AG09319 (cell line): ENCODE measurements around the gene CD9.

Experiments used
- DNase-seq: peaks from one replicate; pipeline ENCODE4 v3.0.0-alpha.2; 2010; ENCODE audit warnings: low read depth; ENCODE audit errors: extremely low read depth
- TF ChIP-seq, protein P1 (sequence below): IDR thresholded peaks from 2 replicates; pipeline ENCODE4 v1.5.1; 2011; ENCODE audit warnings: low read depth, mild to moderate bottlenecking, inconsistent platforms, low read length, moderate library complexity

CD9 gene

DNA sequence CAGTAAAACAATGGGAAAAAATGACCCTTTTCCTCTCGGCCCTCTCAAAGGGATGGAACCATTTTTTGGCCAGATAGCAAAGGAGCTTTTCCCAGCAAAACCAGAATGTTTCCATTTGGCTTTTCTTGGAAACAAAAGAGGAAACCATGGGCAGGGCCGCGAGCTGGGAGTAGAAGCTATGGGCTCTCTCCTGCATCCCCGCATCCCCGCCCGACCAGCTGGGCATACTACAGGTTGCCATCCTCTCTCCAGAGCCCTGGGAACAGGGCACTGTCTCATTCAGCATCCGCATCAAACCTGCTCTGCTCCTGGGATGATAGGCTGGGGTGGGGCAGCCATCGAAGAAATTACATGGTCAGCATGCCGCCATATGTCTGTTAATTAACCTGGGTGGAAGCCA is 20.9 kb downstream of the CD9 start:
- DNase-seq, result no peak
- TF ChIP-seq, protein P1, sequence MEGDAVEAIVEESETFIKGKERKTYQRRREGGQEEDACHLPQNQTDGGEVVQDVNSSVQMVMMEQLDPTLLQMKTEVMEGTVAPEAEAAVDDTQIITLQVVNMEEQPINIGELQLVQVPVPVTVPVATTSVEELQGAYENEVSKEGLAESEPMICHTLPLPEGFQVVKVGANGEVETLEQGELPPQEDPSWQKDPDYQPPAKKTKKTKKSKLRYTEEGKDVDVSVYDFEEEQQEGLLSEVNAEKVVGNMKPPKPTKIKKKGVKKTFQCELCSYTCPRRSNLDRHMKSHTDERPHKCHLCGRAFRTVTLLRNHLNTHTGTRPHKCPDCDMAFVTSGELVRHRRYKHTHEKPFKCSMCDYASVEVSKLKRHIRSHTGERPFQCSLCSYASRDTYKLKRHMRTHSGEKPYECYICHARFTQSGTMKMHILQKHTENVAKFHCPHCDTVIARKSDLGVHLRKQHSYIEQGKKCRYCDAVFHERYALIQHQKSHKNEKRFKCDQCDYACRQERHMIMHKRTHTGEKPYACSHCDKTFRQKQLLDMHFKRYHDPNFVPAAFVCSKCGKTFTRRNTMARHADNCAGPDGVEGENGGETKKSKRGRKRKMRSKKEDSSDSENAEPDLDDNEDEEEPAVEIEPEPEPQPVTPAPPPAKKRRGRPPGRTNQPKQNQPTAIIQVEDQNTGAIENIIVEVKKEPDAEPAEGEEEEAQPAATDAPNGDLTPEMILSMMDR, result no peak

DNA sequence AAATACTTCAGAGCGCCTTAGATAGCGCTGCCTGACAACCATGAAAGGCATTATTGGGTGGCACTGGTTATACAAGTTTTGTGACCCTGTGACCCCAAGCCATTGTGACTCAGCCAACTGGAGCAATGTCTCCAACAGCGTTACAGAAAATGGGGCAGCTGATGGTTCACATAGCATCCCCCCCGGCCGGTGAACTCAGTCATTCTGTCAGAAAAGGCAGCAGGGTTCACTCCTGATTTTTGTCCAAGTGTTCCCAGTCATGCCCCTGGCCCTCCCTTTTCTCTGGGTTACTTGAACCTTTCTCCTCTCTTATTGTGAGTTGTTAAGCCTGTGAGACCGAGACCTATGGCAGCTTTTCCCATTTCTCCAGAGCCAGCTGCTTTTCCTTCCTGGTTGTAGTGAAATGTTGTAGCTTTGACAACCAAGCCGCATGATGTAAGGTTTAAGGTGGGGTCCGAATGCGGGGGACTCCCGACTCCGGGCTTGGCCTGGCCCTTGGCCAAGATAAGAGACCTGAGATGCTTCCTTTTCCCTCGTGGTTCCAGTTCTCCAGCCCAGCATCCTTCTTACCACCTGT is 22.0 kb downstream of the CD9 start:
- DNase-seq, result no peak
- TF ChIP-seq, protein P1, result no peak

DNA sequence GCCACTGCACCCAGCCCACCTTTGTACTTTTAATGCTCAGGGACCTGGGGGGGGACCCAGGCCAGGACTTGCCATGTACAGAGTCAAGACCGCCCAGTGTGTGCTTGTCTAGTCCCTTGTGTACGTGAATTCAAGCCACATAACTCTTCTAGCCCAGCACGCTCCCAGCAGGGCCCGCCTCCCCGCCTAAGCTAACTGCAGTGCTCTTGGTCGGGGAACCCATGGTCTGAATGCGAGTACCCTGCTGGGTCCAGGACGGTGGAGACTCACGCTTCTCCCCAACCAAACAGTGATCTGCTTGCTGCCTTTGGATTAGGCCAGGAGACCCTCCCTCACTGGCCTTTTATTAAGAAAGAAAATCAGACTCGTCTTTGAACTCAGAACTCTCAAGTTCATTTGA is 23.3 kb downstream of the CD9 start:
- DNase-seq, result no peak
- TF ChIP-seq, protein P1, result no peak

DNA sequence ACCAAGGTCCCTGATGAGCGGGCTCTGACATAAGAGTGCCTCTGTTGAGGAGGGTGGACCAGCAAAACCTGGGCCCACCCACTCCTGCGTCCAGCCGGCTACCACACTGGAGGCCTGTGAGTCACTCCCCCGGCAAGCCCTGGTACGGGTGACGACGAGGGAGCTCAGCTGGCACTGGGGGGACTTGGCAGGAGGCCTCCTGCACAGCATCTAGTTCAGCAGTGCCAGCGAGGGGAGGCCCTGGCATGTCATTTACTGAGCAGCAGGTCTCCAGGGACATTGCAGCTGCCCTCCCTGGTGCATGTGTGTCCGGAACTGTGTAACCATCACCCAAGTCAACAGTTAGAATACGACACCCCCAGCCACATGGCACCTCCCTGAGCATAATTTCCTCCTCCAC is 24.4 kb downstream of the CD9 start:
- no peak for DNase-seq
- TF ChIP-seq, protein P1, result no peak

DNA sequence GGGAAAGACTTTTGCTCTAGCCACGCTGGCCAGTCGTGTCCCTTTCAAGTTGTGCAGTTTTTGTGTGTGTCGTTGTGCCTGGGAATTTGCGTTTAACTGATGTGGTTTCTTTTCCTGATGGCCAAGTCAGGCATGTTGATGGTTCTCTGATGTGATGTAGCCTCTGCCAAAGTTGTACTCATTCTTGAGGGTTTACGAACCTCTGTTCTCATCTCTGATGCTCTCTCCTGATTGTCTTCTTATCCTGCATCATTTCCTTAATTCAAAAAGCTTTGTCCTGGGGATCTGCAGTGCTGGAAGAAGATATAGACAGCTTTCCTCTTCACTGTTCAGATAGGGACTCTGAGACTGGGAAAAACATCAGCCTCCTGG is 25.4 kb downstream of the CD9 start:
- TF ChIP-seq, protein P1, result no peak

DNA sequence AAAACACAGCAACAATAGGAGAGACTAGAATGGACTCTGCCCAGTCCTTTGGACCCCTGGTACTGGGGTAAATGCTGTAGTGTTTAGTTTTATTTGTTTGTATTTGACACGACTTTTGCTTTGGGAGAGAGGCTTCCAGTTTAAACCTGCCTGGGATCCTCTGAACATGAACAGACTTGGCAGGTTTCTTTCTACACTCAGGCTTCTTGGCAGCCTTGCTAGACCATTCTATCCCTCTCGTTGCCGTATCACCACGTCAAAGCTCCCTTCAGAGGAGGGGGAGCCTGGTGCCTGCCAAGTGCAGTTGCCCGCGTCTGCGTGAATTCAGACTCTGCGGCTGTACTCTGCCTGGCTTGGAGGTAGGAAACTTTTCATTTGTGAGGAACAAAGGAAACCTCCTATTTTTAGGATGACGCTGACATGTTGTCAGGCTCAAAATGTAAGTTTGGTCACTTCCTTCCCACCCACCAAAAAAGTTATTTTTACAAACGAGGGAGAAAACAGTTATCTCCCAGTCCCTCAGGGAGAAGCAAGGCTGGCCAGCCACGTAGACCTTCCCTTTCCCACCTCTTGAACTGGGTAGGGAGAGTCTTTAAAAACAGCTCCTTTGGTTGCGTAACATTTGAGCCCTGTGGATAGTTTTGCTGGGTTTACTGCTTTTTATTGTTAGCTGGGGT is 25.9 kb downstream of the CD9 start:
- TF ChIP-seq, protein P1, result no peak
- DNase-seq, result no peak

More for the DNA sequence above, 25.4 kb downstream of the CD9 start:
- DNase-seq, result no peak

DNA sequence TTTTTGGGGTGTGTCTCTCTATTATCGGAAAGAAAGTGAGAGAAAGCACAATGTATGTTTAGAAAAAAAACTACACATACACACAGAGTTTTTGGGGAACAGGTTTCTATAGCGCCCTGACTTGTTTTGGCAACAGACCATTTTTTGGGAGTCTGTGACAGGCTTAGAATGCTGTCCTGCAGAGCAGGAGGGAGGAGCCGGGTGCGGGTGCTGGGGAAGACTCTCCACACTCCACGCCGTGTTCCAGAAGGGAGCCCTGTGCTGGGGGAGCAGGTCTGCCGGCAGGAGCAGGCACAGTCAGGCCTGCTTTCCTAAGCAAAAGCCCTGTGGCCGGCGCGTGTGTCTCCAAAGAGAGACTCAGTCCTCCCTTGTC is 26.5 kb downstream of the CD9 start:
- TF ChIP-seq, protein P1, result no peak

More for the DNA sequence above, 26.5 kb downstream of the CD9 start:
- DNase-seq, result no peak
